A549 (cell line): Measurements from ENCODE around the gene PAQR8.

Experiments used
- EHF ChIP-seq: fragments of 250-450 bp; sonication (Bioruptor Pico); IDR thresholded peaks from 2 replicates; pipeline ENCODE4 v1.5.0; 2020; ENCODE audit warnings: mild to moderate bottlenecking
- HDAC2 ChIP-seq: fragments of 200-600 bp; sonication (generic); IDR thresholded peaks from 2 replicates; pipeline ENCODE4 v1.6.1; 2016
- NFE2L2 ChIP-seq: fragments of 150-350 bp; conservative IDR thresholded peaks from 2 replicates; pipeline ENCODE4 v1.6.1; 2014; ENCODE audit warnings: low read length
- POLR2A ChIP-seq: IDR thresholded peaks from 2 replicates; pipeline ENCODE4 v1.6.1; 2012; ENCODE audit warnings: mild to moderate bottlenecking, low read length
- RFX5 ChIP-seq: fragments of 450-650 bp; IDR thresholded peaks from 2 replicates; pipeline ENCODE4 v1.7.1; 2014; ENCODE audit warnings: antibody characterized with exemption, mild to moderate bottlenecking, moderate library complexity
- TF ChIP-seq, protein P1 (sequence below): fragments of >200 bp; sonication (Bioruptor Twin); formaldehyde crosslinking; IDR thresholded peaks from 3 replicates; pipeline ENCODE4 v1.5.1; 2016

DNA sequence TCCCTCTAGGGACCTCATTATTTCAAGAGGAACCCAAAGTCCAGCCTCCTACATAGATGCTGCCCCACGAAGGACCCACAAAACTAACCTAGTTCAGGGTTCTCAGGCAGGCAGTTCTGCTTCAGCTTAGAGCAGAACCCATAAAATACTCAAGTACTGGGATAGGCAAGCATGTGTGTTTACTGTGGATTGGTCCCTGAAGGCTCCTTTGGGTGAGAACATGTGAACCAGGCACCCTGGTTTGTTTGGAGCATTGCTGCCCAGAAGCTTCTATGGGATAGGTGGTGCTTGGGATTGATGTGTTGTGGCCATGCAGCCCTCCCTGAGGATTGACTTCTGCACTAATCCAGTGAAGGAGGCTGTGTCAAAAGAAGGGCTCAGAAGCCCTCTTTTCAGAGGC is 43.3 kb downstream of the PAQR8 start:
- TF ChIP-seq, protein P1, sequence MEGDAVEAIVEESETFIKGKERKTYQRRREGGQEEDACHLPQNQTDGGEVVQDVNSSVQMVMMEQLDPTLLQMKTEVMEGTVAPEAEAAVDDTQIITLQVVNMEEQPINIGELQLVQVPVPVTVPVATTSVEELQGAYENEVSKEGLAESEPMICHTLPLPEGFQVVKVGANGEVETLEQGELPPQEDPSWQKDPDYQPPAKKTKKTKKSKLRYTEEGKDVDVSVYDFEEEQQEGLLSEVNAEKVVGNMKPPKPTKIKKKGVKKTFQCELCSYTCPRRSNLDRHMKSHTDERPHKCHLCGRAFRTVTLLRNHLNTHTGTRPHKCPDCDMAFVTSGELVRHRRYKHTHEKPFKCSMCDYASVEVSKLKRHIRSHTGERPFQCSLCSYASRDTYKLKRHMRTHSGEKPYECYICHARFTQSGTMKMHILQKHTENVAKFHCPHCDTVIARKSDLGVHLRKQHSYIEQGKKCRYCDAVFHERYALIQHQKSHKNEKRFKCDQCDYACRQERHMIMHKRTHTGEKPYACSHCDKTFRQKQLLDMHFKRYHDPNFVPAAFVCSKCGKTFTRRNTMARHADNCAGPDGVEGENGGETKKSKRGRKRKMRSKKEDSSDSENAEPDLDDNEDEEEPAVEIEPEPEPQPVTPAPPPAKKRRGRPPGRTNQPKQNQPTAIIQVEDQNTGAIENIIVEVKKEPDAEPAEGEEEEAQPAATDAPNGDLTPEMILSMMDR, result no peak
- TF ChIP-seq RFX5 (no peak), HDAC2 (no peak), NFE2L2 (no peak), EHF (CRISPR knock-in tag) (no peak), POLR2A (no peak)
